Middle frontal gyrus (tissue), 1 donor: ENCODE results near the gene CCDC141.
"Not testable (repeated sequence)": the region's sequence is repeated elsewhere in the genome, so short reads cannot be mapped to it uniquely, and the experiment has no call there.

Experiments used
- DNase-seq: peaks from one replicate; pipeline ENCODE4 v3.0.0-alpha.2; 2015; ENCODE audit warnings: low spot score; ENCODE audit errors: extremely low spot score

CCDC141 gene, protein sequence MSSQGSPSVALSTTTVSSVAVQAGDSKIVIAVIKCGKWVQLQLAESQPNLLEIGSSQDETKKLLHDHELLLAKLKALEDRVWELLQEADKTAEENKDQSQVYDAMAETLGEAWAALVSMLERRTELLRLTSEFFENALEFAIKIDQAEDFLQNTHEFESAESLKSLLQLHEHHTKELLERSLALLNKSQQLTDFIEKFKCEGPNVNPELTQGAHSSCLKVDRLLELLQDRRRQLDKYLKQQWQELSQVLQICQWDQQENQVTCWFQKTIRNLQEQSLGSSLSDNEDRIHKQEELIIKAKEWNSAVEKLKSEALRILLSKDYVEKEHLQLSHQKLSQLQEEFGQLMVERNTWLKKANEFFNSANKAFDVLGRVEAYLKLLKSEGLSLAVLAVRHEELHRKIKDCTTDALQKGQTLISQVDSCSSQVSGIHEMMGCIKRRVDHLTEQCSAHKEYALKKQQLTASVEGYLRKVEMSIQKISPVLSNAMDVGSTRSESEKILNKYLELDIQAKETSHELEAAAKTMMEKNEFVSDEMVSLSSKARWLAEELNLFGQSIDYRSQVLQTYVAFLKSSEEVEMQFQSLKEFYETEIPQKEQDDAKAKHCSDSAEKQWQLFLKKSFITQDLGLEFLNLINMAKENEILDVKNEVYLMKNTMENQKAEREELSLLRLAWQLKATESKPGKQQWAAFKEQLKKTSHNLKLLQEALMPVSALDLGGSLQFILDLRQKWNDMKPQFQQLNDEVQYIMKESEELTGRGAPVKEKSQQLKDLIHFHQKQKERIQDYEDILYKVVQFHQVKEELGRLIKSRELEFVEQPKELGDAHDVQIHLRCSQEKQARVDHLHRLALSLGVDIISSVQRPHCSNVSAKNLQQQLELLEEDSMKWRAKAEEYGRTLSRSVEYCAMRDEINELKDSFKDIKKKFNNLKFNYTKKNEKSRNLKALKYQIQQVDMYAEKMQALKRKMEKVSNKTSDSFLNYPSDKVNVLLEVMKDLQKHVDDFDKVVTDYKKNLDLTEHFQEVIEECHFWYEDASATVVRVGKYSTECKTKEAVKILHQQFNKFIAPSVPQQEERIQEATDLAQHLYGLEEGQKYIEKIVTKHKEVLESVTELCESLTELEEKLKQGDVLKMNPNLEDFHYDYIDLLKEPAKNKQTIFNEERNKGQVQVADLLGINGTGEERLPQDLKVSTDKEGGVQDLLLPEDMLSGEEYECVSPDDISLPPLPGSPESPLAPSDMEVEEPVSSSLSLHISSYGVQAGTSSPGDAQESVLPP (N-terminal part only)

GRCh38 chr2:179049546-179050311 lies at the start of gene CCDC141:
Gene CCDC141 (minus strand): TSS chr2:179050137. CDS start chr2:179049941, 196 bp downstream.
- DNase-seq = no peak

DNA sequence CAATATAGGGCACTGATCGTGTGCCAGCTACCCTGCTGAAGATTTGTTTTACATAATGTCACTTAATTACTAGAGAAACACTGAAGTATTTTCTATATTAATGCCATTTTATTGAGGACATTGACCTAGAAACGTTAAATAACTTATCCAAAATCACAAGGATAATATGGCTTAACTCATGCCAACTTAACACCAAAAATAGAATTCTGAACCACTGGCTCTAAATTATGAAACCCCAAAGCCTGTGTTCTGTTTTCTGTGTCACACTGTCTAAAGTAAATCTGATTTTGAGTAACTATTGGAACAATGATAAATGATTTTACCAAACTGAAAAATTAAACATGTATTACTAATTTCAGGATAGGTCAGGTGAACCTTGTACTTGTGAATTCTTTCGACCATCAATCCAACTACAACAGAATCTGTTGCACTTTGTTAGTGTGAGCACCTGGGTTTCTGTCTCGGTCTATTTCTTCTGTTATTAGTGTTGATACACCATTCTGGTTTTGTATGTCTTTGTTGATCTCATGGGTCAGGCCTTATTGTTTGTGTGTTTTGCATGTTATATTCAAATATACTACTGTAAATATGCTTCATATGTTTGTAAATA lies 48.2 kb upstream of the CCDC141 start:
- no peak for DNase-seq

- DNase-seq = no peak
These were observed 47.2 kb upstream of the CCDC141 start for GRCh38 chr2:179097131-179097530.

DNA sequence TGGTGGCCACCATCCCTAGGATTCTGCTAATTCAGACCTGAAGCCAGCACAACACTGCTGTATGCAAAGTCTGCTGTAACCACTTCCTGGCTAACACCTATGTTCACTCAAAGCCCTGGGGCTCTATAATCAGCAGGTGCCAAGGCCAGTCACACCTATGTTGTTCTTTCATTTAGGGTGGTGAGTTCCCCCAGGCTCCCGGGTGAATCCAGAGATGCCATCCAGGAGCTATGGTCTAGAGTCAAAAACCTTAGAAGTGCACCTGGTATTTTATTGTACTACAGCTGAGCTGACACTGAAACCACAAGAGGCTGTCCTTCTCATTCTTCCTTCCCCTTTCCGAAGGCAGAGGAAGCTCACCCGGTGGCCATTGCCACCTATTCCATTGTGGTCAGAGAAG lies 46.2 kb upstream of the CCDC141 start:
- DNase-seq = no peak

DNA sequence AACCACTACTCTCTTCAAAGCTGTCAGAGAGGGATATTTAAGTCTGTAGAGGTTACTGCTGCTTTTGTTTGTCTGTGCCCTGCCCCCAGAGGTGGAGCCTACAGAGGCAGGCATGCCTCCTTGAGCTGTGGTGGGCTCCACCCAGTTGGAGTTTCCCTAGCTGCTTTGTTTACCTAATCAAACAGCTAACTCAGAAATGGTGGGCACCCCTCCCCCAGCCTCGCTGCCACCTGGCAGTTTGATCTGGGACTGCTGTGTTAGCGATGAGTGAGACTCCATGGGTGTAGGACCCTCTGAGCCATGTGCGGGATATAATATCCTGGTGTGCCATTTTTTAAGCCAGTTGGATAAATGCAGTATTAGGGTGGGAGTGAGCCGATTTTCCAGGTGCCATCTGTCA lies 43.0 kb upstream of the CCDC141 start:
- not testable (repeated sequence) for DNase-seq

- no peak for DNase-seq
These were observed 32.8 kb upstream of the CCDC141 start for GRCh38 chr2:179082697-179083096.

DNA sequence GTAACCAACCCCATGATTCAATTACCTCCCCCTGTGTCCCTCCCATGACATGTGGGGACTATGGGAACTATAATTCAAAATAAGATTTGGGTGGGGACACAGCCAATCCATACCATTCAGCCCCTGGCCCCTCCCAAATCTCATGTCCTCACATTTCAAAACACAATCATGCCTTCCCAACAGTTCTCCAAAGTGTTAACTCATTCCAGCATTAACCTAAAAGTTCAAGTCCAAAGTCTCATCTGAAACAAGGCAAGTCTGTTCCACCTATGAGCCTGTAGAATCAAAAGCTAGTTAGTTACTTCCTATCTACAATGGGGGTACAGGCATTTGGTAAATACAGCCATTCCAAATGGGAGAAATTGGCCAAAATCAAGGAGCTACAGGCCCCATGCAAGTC lies 32.0 kb upstream of the CCDC141 start:
- DNase-seq = no peak

- no peak for DNase-seq
These were observed 22.6 kb upstream of the CCDC141 start for GRCh38 chr2:179072527-179072926.

DNA sequence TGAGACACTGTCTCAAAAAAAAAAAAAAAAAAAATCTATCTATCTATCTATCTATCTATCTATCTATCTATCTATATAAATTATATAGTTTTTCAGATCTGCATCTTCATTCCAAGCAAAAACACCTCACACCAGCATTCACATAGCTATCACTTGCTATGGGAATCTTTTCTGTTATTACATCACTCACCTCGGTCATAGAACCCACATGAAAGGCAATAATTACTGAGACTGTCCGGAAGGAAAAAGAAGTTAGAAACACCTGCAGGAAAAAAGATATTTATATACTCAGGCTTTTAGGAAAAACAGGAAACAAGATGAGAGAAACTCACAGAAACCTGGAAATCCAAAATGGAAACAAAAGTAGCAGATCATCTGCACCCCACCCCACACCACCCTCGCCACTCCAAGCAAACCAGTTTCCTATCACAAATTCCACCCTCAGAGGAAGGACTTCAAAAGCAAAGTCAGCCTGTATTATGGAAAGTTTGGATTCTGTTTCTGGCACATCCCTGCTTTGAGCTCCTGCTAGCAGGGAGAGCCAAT lies 21.9 kb upstream of the CCDC141 start:
- no peak for DNase-seq

DNA sequence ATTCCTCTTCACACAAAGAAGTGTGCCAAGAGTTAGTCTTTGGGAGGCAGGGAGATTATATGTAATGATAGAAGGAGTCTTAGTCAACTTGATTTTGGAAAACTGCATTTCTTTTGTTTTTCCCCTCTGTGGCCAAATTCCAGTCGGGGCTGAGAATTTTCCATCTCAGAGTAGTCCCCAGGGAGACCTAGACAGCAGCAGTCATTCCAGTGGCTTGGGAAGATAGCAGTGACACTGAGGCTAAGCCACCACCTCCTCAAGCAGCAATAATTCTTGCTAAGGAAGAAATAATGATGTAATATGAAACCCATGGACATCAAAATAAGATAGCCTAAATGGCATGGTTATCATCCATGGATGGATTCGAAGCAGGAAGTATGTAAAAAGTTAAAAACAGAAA lies 21.0 kb upstream of the CCDC141 start:
- no peak for DNase-seq

DNA sequence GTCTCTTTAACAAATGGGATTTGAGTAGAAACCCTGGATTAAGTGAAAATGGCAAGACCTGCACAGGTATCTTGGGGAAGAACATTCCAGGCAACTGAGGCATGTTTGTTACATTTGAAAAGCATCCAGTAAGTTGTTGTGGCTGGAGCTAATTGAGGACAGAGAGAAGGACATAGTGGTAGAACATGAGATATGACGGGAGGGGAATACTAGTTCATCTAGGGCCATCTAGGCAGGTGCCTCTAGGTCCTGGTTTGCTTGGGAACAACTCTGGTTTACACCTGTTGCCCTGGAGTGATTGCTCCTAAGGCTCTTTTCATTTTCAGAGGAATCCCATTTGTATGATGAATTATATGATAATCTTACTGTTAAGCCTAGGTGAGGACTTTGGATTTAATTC lies 19.7 kb upstream of the CCDC141 start:
- no peak for DNase-seq

DNA sequence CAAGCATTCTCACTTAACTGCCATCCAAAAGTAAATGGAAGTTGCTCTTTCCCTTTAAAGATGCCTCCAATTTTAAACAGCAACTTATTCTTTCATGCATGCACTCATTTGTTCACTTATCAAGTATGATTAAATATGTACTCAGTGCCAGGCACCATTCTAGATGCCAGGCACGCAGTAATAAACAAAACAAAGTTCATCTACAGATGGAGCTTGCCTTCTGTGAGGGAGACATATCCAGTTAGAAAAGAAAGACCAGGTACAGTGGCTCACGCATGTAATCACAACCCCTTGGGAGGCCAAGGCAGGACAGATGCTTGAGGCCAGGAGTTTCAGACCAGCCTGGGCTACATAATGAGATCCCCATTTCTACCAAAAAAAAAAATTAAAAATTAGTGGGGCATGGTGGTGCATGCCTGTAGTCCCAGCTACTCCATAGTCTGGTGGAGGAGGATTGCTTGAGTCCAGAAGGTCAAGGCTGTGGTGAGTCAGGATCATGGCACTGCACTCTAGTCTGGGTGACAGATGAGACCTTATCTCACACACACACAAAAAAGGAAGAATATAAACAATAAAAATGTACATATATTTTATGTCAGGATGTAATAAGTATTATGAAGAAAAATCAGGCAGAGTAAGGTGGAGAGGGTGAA lies 19.2 kb upstream of the CCDC141 start:
- DNase-seq = no peak

- no peak for DNase-seq
These were observed 9.2 kb upstream of the CCDC141 start for GRCh38 chr2:179059026-179059700.

DNA sequence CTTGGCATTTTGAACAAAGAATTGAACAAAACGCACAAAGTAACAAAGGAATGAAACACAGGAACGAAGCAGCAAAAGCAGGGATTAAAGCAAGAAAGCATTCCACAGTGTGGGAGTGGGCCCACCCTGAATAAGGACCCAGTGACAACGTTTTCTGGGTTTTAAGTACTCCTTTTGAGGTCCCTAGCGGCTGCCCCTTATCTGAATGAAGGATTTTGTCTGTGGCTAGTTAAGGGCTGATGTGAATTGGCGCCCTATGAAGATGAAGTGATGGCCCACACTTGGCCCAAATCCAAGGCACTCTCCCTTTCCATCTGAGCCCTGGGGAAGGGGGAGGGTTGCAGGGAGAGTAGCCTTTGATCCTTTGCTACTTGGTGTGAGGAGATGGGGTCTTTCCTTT lies 7.8 kb upstream of the CCDC141 start:
- DNase-seq = no peak

DNA sequence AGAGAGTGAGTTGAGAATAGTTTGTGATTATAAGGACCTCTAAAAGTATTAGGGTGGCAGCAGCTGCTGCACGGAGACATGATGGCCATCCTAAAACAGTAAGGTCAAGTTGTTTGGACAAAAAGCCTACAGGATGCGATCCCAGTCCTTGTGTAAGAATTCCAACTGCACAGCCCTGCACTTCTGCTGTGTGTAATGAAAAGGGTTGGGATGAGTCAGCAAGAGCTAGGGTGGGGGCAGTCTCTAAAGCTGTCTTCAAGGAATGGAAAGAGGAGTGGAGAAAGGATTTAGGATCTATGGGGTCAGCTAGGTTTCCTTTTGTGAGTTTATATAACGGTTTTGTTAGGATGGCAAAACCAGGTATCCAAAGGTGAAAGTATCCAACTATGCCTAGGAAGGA lies 3.6 kb upstream of the CCDC141 start:
- not testable (repeated sequence) for DNase-seq

DNA sequence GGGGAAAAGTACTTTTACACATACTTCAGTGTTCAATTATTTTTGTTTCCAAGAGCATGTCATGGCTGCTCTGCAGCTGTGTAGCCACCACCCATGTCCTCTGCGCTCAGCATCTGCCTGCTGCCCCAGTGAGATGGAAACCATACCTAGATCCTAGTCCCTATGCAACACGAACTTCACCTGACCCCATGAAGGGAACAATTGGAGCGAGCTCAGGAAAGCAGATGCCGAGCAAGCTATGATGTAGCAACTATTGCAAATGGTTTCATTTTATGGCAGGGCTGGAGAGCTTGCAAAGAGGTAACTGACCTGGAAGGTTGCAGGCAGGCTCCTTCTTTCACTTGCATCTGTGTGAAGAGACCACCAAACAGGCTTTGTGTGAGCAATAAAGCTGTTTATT lies 1.3 kb upstream of the CCDC141 start:
- DNase-seq = no peak

DNA sequence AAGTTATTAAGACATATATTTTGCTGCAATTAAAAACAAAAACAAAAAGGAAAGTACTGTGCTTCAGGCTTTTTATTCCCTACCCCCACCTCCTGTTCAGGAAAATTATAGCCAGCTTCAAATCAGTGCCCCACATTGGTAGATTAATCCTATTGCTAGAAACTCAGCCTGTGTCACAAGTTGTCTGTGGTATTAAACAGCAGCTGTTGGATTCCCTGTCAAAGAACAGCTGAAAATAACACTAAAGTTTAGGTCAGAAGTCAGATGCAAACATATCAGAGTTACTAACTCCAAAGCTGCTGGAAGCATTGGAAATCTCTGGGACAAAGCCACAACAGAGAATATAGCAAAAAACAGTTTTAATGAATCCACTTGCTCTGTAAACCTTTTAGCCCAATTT lies 818 bp upstream of the CCDC141 start:
- DNase-seq = no peak

- DNase-seq = no peak
These were observed 763 bp downstream of the CCDC141 start for GRCh38 chr2:179049203-179049545.

GRCh38 chr2:179048099-179048498 lies 1.8 kb downstream of the CCDC141 start:
- no peak for DNase-seq
